Sigmoid colon (tissue), 3 donors: ENCODE results near the gene SYPL2.

Source experiments
- POLR2A ChIP-seq, 2 donors: fragments of 450-650 bp; IDR thresholded peaks; one replicate each; pipeline ENCODE4 v1.6.1; 2016; ENCODE audit warnings: antibody characterized with exemption in 2 of 2, mild to moderate bottlenecking in 2 of 2, moderate library complexity in 2 of 2
- TF ChIP-seq, protein P1 (sequence below), 4 experiments: fragments of 450-650 bp in 3 of 4; fragments of 200-600 bp in 1 of 4; IDR thresholded peaks; one replicate each; pipeline ENCODE4 v1.5.1; 2016 to 2019; ENCODE audit warnings: antibody characterized with exemption in 4 of 4, mild to moderate bottlenecking in 3 of 4, moderate library complexity in 2 of 4

DNA sequence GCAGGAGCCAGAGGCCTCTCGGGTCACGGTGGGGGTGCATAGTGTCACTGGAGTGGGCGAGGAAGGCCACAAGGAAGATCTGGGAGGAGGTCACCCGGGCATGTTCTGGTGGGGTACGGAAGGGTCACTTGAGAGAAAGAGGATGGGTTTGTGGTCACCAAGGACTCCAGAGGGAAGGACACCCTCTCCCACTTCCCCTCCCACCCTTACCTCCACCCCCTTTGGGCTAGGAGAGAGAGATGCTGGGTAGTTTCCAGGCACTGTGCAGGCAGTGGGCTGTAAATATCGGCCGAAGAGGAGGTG is 42.5 kb downstream of the SYPL2 start:
- TF ChIP-seq, protein P1, sequence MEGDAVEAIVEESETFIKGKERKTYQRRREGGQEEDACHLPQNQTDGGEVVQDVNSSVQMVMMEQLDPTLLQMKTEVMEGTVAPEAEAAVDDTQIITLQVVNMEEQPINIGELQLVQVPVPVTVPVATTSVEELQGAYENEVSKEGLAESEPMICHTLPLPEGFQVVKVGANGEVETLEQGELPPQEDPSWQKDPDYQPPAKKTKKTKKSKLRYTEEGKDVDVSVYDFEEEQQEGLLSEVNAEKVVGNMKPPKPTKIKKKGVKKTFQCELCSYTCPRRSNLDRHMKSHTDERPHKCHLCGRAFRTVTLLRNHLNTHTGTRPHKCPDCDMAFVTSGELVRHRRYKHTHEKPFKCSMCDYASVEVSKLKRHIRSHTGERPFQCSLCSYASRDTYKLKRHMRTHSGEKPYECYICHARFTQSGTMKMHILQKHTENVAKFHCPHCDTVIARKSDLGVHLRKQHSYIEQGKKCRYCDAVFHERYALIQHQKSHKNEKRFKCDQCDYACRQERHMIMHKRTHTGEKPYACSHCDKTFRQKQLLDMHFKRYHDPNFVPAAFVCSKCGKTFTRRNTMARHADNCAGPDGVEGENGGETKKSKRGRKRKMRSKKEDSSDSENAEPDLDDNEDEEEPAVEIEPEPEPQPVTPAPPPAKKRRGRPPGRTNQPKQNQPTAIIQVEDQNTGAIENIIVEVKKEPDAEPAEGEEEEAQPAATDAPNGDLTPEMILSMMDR (IDR thresholded peaks at IDR 0.05): no peak
- TF ChIP-seq POLR2A (IDR thresholded peaks at IDR 0.05): no peak
